Measurements from ENCODE around the gene TMPRSS3. TPM values are rescaled to one million over a fixed set of nuclear protein-coding genes. Genes with fewer than 3 reads are reported as not detected.
A peak's percentile ranks its signal among the peaks of the same experiment; 100 is the strongest.

The TMPRSS3 gene
- total and polyA plus RNA-seq, 2 of the 13 experiments (the other 11 are each of a cell fraction or from before 2014, with no cell fraction given), result 2.8 to 16.9 TPM

DNA sequence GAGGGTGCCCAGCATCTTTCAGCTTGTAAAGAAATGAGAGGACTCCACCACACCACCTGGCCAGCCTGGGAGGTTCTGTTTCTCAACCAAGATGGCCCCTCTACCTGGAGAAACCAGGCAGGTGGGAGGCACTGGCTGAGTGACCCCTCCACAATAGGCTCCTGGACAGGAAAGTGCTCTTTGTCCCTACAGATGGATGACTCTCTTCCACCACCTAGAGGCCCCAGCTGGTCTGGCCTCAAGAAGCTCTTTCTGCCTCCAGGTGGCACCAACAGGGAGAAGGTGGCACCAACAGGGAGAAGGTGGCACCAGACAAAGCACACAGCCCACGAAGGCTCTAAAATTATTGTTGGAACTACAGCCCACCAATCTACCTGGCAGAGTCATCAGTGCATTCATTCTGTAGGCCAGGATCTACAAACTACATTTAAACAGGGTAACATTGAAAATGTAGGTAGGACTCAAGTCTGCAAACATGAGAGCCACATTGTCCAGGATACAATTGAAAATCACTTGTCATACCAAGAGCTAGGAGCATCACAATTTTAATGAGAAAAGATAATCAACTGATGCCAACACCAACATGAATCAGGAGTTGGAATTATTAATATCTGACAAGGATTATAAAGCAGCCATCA is 14.4 kb downstream of the TMPRSS3 start (continued):
- TF ChIP-seq, protein P1, sequence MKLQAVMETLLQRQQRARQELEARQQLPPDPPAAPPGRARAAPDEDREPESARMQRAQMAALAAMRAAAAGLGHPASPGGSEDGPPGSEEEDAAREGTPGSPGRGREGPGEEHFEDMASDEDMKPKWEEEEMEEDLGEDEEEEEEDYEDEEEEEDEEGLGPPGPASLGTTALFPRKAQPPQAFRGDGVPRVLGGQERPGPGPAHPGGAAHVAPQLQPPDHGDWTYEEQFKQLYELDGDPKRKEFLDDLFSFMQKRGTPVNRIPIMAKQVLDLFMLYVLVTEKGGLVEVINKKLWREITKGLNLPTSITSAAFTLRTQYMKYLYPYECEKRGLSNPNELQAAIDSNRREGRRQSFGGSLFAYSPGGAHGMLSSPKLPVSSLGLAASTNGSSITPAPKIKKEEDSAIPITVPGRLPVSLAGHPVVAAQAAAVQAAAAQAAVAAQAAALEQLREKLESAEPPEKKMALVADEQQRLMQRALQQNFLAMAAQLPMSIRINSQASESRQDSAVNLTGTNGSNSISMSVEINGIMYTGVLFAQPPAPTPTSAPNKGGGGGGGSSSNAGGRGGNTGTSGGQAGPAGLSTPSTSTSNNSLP (IDR thresholded peaks at IDR 0.05; ENCODE audit: low read depth, low read length), result no peak
- TF ChIP-seq, protein P2, sequence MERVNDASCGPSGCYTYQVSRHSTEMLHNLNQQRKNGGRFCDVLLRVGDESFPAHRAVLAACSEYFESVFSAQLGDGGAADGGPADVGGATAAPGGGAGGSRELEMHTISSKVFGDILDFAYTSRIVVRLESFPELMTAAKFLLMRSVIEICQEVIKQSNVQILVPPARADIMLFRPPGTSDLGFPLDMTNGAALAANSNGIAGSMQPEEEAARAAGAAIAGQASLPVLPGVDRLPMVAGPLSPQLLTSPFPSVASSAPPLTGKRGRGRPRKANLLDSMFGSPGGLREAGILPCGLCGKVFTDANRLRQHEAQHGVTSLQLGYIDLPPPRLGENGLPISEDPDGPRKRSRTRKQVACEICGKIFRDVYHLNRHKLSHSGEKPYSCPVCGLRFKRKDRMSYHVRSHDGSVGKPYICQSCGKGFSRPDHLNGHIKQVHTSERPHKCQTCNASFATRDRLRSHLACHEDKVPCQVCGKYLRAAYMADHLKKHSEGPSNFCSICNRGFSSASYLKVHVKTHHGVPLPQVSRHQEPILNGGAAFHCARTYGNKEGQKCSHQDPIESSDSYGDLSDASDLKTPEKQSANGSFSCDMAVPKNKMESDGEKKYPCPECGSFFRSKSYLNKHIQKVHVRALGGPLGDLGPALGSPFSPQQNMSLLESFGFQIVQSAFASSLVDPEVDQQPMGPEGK (CRISPR knock-in tag; IDR thresholded peaks at IDR 0.05), result peak; percentile 58
- TF ChIP-seq, protein P3, sequence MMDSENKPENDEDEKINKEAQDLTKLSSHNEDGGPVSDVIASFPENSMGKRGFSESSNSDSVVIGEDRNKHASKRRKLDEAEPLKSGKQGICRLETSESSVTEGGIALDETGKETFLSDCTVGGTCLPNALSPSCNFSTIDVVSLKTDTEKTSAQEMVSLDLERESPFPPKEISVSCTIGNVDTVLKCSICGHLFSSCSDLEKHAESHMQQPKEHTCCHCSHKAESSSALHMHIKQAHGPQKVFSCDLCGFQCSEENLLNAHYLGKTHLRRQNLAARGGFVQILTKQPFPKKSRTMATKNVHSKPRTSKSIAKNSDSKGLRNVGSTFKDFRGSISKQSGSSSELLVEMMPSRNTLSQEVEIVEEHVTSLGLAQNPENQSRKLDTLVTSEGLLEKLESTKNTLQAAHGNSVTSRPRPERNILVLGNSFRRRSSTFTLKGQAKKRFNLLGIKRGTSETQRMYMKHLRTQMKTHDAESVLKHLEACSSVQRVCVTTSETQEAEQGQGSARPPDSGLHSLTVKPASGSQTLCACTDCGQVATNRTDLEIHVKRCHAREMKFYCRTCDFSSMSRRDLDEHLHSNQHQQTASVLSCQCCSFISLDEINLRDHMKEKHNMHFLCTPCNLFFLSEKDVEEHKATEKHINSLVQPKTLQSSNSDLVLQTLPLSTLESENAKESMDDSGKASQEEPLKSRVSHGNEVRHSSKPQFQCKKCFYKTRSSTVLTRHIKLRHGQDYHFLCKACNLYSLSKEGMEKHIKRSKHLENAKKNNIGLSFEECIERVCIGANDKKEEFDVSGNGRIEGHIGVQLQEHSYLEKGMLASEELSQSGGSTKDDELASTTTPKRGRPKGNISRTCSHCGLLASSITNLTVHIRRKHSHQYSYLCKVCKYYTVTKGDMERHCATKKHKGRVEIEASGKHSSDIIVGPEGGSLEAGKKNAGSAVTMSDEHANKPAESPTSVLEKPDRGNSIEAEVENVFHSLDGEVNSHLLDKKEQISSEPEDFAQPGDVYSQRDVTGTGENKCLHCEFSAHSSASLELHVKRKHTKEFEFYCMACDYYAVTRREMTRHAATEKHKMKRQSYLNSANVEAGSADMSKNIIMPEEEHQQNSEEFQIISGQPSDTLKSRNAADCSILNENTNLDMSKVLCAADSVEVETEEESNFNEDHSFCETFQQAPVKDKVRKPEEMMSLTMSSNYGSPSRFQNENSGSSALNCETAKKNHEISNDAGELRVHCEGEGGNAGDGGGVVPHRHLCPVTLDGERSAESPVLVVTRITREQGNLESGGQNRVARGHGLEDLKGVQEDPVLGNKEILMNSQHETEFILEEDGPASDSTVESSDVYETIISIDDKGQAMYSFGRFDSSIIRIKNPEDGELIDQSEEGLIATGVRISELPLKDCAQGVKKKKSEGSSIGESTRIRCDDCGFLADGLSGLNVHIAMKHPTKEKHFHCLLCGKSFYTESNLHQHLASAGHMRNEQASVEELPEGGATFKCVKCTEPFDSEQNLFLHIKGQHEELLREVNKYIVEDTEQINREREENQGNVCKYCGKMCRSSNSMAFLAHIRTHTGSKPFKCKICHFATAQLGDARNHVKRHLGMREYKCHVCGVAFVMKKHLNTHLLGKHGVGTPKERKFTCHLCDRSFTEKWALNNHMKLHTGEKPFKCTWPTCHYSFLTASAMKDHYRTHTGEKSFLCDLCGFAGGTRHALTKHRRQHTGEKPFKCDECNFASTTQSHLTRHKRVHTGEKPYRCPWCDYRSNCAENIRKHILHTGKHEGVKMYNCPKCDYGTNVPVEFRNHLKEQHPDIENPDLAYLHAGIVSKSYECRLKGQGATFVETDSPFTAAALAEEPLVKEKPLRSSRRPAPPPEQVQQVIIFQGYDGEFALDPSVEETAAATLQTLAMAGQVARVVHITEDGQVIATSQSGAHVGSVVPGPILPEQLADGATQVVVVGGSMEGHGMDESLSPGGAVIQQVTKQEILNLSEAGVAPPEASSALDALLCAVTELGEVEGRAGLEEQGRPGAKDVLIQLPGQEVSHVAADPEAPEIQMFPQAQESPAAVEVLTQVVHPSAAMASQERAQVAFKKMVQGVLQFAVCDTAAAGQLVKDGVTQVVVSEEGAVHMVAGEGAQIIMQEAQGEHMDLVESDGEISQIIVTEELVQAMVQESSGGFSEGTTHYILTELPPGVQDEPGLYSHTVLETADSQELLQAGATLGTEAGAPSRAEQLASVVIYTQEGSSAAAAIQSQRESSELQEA (CRISPR knock-in tag; IDR thresholded peaks at IDR 0.05; ENCODE audit: not compliant biosample characterization), result no peak
- TF ChIP-seq ZNF446 (CRISPR knock-in tag; IDR thresholded peaks at IDR 0.05) (no peak), THYN1 (CRISPR knock-in tag; IDR thresholded peaks at IDR 0.05; ENCODE audit: borderline replicate concordance, low read depth) (no peak), SOX13 (IDR thresholded peaks at IDR 0.05) (no peak), SOX13 (CRISPR knock-in tag; conservative IDR thresholded peaks at IDR 0.05 in 1 of 2, IDR thresholded peaks at IDR 0.05 in 1 of 2) (peak in 1 of 2 experiments; percentile 16; a peak in 1 of 4 replicates), FOSL2 (CRISPR knock-in tag; IDR thresholded peaks at IDR 0.05) (peak; percentile 33; the same call in 1 of the 2 replicates), XRCC5 (optimal IDR thresholded peaks at IDR 0.05; ENCODE audit: low read length) (peak; percentile 70), HNRNPL (IDR thresholded peaks at IDR 0.05; ENCODE audit: low read depth, low read length) (peak; percentile 82; the same call in 1 of the 2 replicates), BRD4 (CRISPR knock-in tag; IDR thresholded peaks at IDR 0.05) (no peak), ZNF225 (CRISPR knock-in tag; IDR thresholded peaks at IDR 0.05) (no peak)
- TF ChIP-seq, protein P4, sequence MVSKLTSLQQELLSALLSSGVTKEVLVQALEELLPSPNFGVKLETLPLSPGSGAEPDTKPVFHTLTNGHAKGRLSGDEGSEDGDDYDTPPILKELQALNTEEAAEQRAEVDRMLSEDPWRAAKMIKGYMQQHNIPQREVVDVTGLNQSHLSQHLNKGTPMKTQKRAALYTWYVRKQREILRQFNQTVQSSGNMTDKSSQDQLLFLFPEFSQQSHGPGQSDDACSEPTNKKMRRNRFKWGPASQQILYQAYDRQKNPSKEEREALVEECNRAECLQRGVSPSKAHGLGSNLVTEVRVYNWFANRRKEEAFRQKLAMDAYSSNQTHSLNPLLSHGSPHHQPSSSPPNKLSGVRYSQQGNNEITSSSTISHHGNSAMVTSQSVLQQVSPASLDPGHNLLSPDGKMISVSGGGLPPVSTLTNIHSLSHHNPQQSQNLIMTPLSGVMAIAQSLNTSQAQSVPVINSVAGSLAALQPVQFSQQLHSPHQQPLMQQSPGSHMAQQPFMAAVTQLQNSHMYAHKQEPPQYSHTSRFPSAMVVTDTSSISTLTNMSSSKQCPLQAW (CRISPR knock-in tag; IDR thresholded peaks at IDR 0.05), result 0 out of 2 replicates have a peak, but pooled peaks have one; percentile 44
- TF ChIP-seq, protein P5, sequence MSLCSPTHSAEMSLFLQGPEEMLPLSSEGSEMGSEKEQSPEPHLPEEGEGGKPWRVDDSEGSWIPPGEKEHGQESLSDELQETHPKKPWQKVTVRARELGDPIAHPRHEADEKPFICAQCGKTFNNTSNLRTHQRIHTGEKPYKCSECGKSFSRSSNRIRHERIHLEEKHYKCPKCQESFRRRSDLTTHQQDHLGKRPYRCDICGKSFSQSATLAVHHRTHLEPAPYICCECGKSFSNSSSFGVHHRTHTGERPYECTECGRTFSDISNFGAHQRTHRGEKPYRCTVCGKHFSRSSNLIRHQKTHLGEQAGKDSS (CRISPR knock-in tag; IDR thresholded peaks at IDR 0.05; ENCODE audit: borderline replicate concordance, low read depth), result 0 out of 2 replicates have a peak, but pooled peaks have one; percentile 44

All from HepG2 (cell line).